HEK293T (cell line): ENCODE measurements around the gene SLC35A4.
A peak's percentile ranks its signal among the peaks of the same experiment; 100 is the strongest.

Experiments
- CTCF ChIA-PET: fragments of 350-600 bp; formaldehyde crosslinking; extraction: SDS; loops from one replicate; lab custom pipeline; 2021; ENCODE audit warnings: antibody characterized with exemption, inconsistent platforms; lab: Yijun Ruan, JAX
- POLR2A ChIA-PET: fragments of 350-600 bp; formaldehyde crosslinking; extraction: SDS; loops from one replicate; lab custom pipeline; 2020; ENCODE audit warnings: antibody characterized with exemption, inconsistent platforms; lab: Yijun Ruan, JAX
- DNase-seq: peaks from one replicate; pipeline ENCODE4 v3.0.0; 2012; ENCODE audit warnings: mixed read lengths; ENCODE audit errors: extremely low spot score
- ARNT ChIP-seq: fragments of 450-650 bp; IDR thresholded peaks from 2 replicates; pipeline ENCODE4 v1.6.1; 2017; ENCODE audit warnings: mild to moderate bottlenecking
- BHLHE40 ChIP-seq: fragments of 450-650 bp; IDR thresholded peaks from 2 replicates; pipeline ENCODE4 v1.6.1; 2016; ENCODE audit warnings: mild to moderate bottlenecking, moderate library complexity, borderline replicate concordance
- CTBP1 ChIP-seq: fragments of 450-650 bp; IDR thresholded peaks from 2 replicates; pipeline ENCODE4 v1.6.1; 2016; ENCODE audit warnings: borderline replicate concordance
- ELF4 ChIP-seq: fragments of 450-650 bp; IDR thresholded peaks from 2 replicates; pipeline ENCODE4 v1.6.1; 2017; ENCODE audit warnings: antibody characterized with exemption
- FOXA1 ChIP-seq: fragments of 450-650 bp; IDR thresholded peaks from 2 replicates; pipeline ENCODE4 v1.6.1; 2016; ENCODE audit warnings: mild to moderate bottlenecking
- FOXK2 ChIP-seq: fragments of 450-650 bp; IDR thresholded peaks from 2 replicates; pipeline ENCODE4 v1.6.1; 2016; ENCODE audit warnings: mild to moderate bottlenecking
- FOXM1 ChIP-seq: fragments of 450-650 bp; IDR thresholded peaks from 2 replicates; pipeline ENCODE4 v1.6.1; 2017; ENCODE audit warnings: mild to moderate bottlenecking, borderline replicate concordance
- HDGF ChIP-seq: fragments of 450-650 bp; IDR thresholded peaks from 2 replicates; pipeline ENCODE4 v1.6.1; 2017; ENCODE audit warnings: antibody characterized with exemption, borderline replicate concordance
- L3MBTL2 ChIP-seq: fragments of 450-650 bp; conservative IDR thresholded peaks from 2 replicates; pipeline ENCODE4 v1.6.1; 2016; ENCODE audit warnings: mild to moderate bottlenecking
- LEF1 ChIP-seq: fragments of 450-650 bp; IDR thresholded peaks from 2 replicates; pipeline ENCODE4 v1.6.1; 2017; ENCODE audit warnings: mild to moderate bottlenecking, borderline replicate concordance
- NFRKB ChIP-seq: fragments of 450-650 bp; IDR thresholded peaks from 2 replicates; pipeline ENCODE4 v1.6.1; 2016; ENCODE audit warnings: mild to moderate bottlenecking, moderate library complexity
- PKNOX1 ChIP-seq: fragments of 450-650 bp; IDR thresholded peaks from 2 replicates; pipeline ENCODE4 v1.6.1; 2016
- SP1 ChIP-seq: fragments of 450-650 bp; IDR thresholded peaks from 2 replicates; pipeline ENCODE4 v1.6.1; 2017
- SUZ12 ChIP-seq: fragments of 450-650 bp; IDR thresholded peaks from 2 replicates; pipeline ENCODE4 v1.6.1; 2016; ENCODE audit warnings: mild to moderate bottlenecking
- TARDBP ChIP-seq: fragments of 450-650 bp; IDR thresholded peaks from 2 replicates; pipeline ENCODE4 v1.6.1; 2016
- ZNF384 ChIP-seq: fragments of 450-650 bp; IDR thresholded peaks from 2 replicates; pipeline ENCODE4 v1.6.1; 2016

SLC35A4 gene

GRCh38 chr5:140564196-140565023, at the start of gene SLC35A4, which contains the start of gene APBB3:
Gene SLC35A4, plus strand, starts transcription at chr5:140564828. Its CDS starts 2,342 bp downstream, at chr5:140567170.
Gene APBB3, minus strand, starts transcription at chr5:140564598. Its CDS starts 353 bp downstream, at chr5:140564245.
- CTCF ChIA-PET = interaction anchor here (0.6 kb wide), 1 partner anchor 192 kb away, joined by 3 read pairs; no protein-coding TSS in a partner anchor
- peak; percentile 90; the same call in 1 of the 2 replicates for TF ChIP-seq LEF1
- TF ChIP-seq TARDBP = peak; percentile 100
- peak; percentile 83; the same call in 1 of the 2 replicates for TF ChIP-seq ELF4
- TF ChIP-seq ARNT = peak; percentile 55; the same call in 1 of the 2 replicates
- TF ChIP-seq CTBP1 = peak; percentile 38; the same call in 1 of the 2 replicates
- no peak for TF ChIP-seq HDGF
- peak; percentile 99 for TF ChIP-seq L3MBTL2
- TF ChIP-seq BHLHE40 = no peak
- no peak for TF ChIP-seq PKNOX1
- peak; percentile 94 for DNase-seq
- POLR2A ChIA-PET = interaction anchor here (0.6 to 2.3 kb wide), 10 partner anchors 9 to 163 kb away, joined by 3 to 13 read pairs (median 3); partner anchors contain the start of genes ANKHD1, EIF4EBP3, HARS1 and HARS2

GRCh38 chr5:140524003-140524402, 40.6 kb upstream of the SLC35A4 start:
- CTCF ChIA-PET = no interaction called here
- POLR2A ChIA-PET = no interaction called here
- TF ChIP-seq SP1 = no peak
- no peak for TF ChIP-seq SUZ12
- no peak for TF ChIP-seq PKNOX1
- no peak for TF ChIP-seq CTBP1
- TF ChIP-seq LEF1 = no peak
- no peak for TF ChIP-seq ZNF384
- TF ChIP-seq FOXK2 = no peak
- no peak for TF ChIP-seq HDGF
- TF ChIP-seq TARDBP = no peak
- TF ChIP-seq NFRKB = no peak
- TF ChIP-seq FOXA1 = no peak
- TF ChIP-seq ARNT = no peak
- no peak for TF ChIP-seq BHLHE40
- TF ChIP-seq ELF4 = no peak
- DNase-seq = no peak

- no peak for DNase-seq
- ChIA-PET CTCF (no interaction called here), POLR2A (interaction anchor here (1.8 kb wide), 1 partner anchor 17 kb away, joined by 5 read pairs; the partner anchor contains the start of gene SRA1)
- TF ChIP-seq HDGF (no peak), NFRKB (no peak), FOXK2 (no peak)
Observed at GRCh38 chr5:140540227-140540626, 24.4 kb upstream of the SLC35A4 start.

GRCh38 chr5:140542972-140543371, 21.7 kb upstream of the SLC35A4 start:
- POLR2A ChIA-PET = no interaction called here

GRCh38 chr5:140544986-140545385, 19.6 kb upstream of the SLC35A4 start:
- ChIA-PET POLR2A (interaction anchor here (0.8 kb wide), 1 partner anchor 21 kb away, joined by 3 read pairs; no protein-coding TSS in a partner anchor), CTCF (interaction anchor here (0.6 kb wide), 1 partner anchor 270 kb away, joined by 5 read pairs; no protein-coding TSS in a partner anchor)
- no peak for TF ChIP-seq FOXK2
- TF ChIP-seq ZNF384 = no peak
- no peak for TF ChIP-seq CTBP1
- no peak for TF ChIP-seq SP1
- no peak for TF ChIP-seq SUZ12
- no peak for TF ChIP-seq LEF1
- TF ChIP-seq ARNT = no peak
- TF ChIP-seq BHLHE40 = no peak
- no peak for TF ChIP-seq ELF4
- TF ChIP-seq PKNOX1 = no peak
- TF ChIP-seq HDGF = no peak
- no peak for TF ChIP-seq FOXM1
- TF ChIP-seq L3MBTL2 = no peak
- no peak for TF ChIP-seq FOXA1
- no peak for DNase-seq

More at GRCh38 chr5:140542972-140543371, 21.7 kb upstream of the SLC35A4 start:
- CTCF ChIA-PET = no interaction called here
- TF ChIP-seq ELF4 = no peak
- TF ChIP-seq SP1 = no peak
- TF ChIP-seq BHLHE40 = no peak
- TF ChIP-seq LEF1 = no peak
- TF ChIP-seq SUZ12 = no peak
- TF ChIP-seq FOXA1 = no peak
- TF ChIP-seq L3MBTL2 = no peak
- TF ChIP-seq TARDBP = no peak
- TF ChIP-seq ARNT = no peak
- no peak for TF ChIP-seq FOXK2
- TF ChIP-seq HDGF = no peak
- no peak for TF ChIP-seq ZNF384
- TF ChIP-seq FOXM1 = no peak
- no peak for TF ChIP-seq NFRKB
- no peak for TF ChIP-seq PKNOX1
- TF ChIP-seq CTBP1 = no peak
- no peak for DNase-seq
